Measurements from ENCODE around the gene IKBKE.

IKBKE gene

DNA sequence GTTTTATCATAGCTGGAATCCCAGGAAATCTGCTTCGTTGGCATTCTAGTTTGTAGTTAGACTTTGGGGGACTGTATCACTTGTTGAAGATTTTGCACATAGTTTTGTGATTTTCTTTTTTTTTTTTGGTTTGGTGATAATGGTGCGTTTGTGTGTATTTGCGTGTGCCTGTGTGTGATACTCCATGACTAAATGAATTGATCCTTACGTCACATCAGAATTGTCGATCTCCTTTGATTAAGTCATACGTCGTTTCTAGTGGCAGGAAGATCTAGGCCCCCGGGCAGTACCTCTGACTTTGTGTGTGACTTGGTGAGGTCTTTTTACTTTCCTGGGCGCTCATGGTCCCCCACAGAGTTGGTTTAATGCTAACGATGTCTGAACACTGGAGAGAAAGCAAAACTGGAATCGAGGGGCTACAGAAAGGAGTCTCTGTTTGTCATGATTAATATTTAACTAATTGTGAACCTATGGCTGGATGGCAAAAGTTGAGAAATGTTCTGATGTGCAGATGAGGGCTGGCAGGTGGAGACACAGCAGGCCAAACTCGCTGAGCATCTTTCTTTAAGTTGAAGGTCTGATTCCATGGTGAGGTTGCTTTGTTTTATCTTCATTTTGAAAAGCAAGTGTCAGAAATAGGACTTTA lies 39.5 kb downstream of the IKBKE start:
- H3K27me3 ChIP-seq (ENCODE audit: low read depth, low read length), result peaks cover 24% of the 10 kb centered on the region
- no peaks in the 10 kb centered on the region for H3K9me3 ChIP-seq (ENCODE audit: insufficient read depth, low read length)
- no peak overlapping the region for H2AFZ ChIP-seq (ENCODE audit: low read depth, low read length)
- H3K9ac ChIP-seq (ENCODE audit: low read length), result no peak overlapping the region
- no peaks in the 10 kb centered on the region for H3K36me3 ChIP-seq (replicated peaks; ENCODE audit: low read depth, low read length)
- no peak for TF ChIP-seq EZH2phosphoT487 (IDR thresholded peaks at IDR 0.05; ENCODE audit: low read depth)
- TF ChIP-seq, protein P1, sequence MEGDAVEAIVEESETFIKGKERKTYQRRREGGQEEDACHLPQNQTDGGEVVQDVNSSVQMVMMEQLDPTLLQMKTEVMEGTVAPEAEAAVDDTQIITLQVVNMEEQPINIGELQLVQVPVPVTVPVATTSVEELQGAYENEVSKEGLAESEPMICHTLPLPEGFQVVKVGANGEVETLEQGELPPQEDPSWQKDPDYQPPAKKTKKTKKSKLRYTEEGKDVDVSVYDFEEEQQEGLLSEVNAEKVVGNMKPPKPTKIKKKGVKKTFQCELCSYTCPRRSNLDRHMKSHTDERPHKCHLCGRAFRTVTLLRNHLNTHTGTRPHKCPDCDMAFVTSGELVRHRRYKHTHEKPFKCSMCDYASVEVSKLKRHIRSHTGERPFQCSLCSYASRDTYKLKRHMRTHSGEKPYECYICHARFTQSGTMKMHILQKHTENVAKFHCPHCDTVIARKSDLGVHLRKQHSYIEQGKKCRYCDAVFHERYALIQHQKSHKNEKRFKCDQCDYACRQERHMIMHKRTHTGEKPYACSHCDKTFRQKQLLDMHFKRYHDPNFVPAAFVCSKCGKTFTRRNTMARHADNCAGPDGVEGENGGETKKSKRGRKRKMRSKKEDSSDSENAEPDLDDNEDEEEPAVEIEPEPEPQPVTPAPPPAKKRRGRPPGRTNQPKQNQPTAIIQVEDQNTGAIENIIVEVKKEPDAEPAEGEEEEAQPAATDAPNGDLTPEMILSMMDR (IDR thresholded peaks at IDR 0.05; ENCODE audit: low read depth, low read length), result no peak
- H3K4me1 ChIP-seq (ENCODE audit: low read length), result peaks cover 10% of the 10 kb centered on the region
- H4K20me1 ChIP-seq (ENCODE audit: insufficient read depth, low read length), result no peaks in the 10 kb centered on the region
- H3K4me3 ChIP-seq (ENCODE audit: low read length), result no peak overlapping the region
- H3K4me2 ChIP-seq (ENCODE audit: low read length), result no peak overlapping the region
- no peaks in the 10 kb centered on the region for H3K79me2 ChIP-seq (ENCODE audit: low read length)
- no peak overlapping the region for H3K27ac ChIP-seq (ENCODE audit: low read length)

DNA sequence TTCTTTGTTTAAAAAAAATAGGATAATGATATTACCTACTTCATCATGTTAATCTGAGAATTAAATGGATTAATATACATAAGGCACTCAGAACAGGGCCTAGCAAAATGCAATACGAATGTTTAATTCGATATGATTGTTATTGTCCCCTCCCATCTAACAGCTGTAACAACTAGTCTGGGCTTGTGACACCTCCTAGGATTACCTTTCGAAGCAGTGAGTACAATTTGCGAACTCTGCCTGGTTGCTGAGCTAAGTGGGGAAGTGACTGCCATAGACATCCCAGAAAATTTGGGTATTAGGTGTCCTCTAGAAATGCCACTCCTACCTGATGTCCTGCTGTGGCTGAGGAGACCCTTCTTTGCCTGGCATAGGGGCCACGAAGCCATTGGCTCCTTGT lies 40.1 kb downstream of the IKBKE start:
- Histone ChIP-seq H3K4me2 (ENCODE audit: low read length) (no peak overlapping the region), H2AFZ (ENCODE audit: low read depth, low read length) (no peak overlapping the region), H3K4me1 (ENCODE audit: low read length) (peaks cover 11% of the 10 kb centered on the region), H3K79me2 (ENCODE audit: low read length) (no peaks in the 10 kb centered on the region), H3K4me3 (ENCODE audit: low read length) (no peak overlapping the region), H3K9me3 (ENCODE audit: insufficient read depth, low read length) (no peaks in the 10 kb centered on the region), H3K9ac (ENCODE audit: low read length) (no peak overlapping the region), H3K27ac (ENCODE audit: low read length) (no peak overlapping the region), H3K36me3 (replicated peaks; ENCODE audit: low read depth, low read length) (no peaks in the 10 kb centered on the region), H3K27me3 (ENCODE audit: low read depth, low read length) (peaks cover 19% of the 10 kb centered on the region), H4K20me1 (ENCODE audit: insufficient read depth, low read length) (no peaks in the 10 kb centered on the region)
- no peak for TF ChIP-seq EZH2phosphoT487 (IDR thresholded peaks at IDR 0.05; ENCODE audit: low read depth)
- TF ChIP-seq, protein P1 (IDR thresholded peaks at IDR 0.05; ENCODE audit: low read depth, low read length), result no peak

DNA sequence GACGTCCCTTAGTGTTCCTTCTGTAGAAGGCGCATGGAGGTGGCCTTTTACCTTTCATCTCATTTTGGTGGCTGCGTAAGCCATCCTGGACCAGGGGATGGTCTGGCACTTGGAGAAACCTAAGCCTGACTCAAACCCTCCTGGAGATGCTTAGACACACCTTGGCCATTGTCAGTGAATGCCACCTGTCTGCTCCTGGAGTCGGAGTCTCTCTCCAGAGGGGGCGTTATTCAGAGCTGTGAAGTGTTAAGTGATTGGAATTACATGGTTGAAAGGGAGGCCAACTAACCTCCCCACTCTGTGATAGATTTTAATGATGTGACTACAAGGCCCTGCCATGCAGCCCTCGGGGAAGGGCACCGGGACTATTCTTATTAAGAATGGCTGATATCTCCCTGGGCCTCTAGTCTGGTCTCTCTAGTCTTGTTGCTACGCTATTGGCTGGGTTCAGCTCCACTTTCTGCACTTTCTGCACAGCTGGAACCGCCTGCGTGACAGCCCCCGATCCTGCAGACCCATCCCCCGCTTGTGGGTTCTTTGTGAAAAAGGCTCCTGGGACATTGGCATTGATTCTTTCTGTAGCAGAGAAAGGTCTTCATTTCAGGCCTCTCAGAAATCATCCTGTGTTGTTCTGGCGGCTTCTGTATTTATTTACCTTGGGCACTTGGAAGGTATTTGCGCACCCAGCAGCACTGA lies 41.2 kb downstream of the IKBKE start:
- Histone ChIP-seq H3K27me3 (ENCODE audit: low read depth, low read length) (peaks cover 14% of the 10 kb centered on the region), H4K20me1 (ENCODE audit: insufficient read depth, low read length) (no peaks in the 10 kb centered on the region), H3K36me3 (replicated peaks; ENCODE audit: low read depth, low read length) (no peaks in the 10 kb centered on the region), H3K4me1 (ENCODE audit: low read length) (peaks cover 17% of the 10 kb centered on the region), H2AFZ (ENCODE audit: low read depth, low read length) (no peak overlapping the region), H3K9me3 (ENCODE audit: insufficient read depth, low read length) (no peaks in the 10 kb centered on the region), H3K4me2 (ENCODE audit: low read length) (no peak overlapping the region), H3K4me3 (ENCODE audit: low read length) (no peak overlapping the region), H3K9ac (ENCODE audit: low read length) (no peak overlapping the region), H3K79me2 (ENCODE audit: low read length) (no peaks in the 10 kb centered on the region), H3K27ac (ENCODE audit: low read length) (no peak overlapping the region)
- TF ChIP-seq EZH2phosphoT487 (IDR thresholded peaks at IDR 0.05; ENCODE audit: low read depth), result no peak
- TF ChIP-seq, protein P1 (IDR thresholded peaks at IDR 0.05; ENCODE audit: low read depth, low read length), result no peak

DNA sequence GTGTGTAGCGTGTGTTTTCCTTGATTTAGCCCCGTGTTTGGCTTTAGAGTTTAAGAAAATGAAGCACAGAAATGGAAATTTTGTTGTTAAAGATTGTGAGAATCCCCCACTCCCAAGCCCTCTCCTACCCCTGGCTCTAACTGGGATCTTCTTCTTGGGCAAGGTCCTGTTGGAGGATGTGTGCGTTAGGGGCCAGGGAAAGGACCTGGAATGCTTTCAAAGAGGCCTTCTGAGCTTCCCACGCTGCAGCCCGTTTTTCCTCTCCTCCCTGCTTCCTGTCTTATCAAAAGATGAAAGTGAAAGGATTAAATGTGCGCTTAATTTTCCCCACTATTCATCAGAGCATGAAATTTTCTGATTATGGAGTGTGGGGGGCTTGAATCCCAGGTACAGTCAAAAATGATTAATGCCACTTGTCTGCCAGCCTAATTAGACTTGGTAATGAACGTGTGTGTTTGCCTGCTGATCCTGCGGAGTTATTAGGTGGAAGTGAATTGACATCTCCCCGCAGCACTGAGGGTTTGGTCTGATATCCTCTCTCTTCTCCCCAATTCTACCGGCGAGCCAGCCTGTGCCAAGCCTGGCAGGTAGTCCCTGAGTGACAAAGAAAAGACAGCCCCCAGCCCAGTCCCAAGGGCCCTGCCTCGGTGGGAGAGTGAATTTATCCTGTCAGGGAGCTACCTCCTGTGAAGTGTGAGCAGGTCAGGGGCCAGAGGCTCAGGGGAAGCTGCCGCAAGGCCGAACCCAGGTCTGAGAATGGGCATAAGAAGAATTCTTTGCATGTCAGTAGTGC lies 42.0 kb downstream of the IKBKE start:
- no peaks in the 10 kb centered on the region for H3K36me3 ChIP-seq (replicated peaks; ENCODE audit: low read depth, low read length)
- TF ChIP-seq EZH2phosphoT487 (IDR thresholded peaks at IDR 0.05; ENCODE audit: low read depth), result no peak
- TF ChIP-seq, protein P1 (IDR thresholded peaks at IDR 0.05; ENCODE audit: low read depth, low read length), result no peak
- no peak overlapping the region for H2AFZ ChIP-seq (ENCODE audit: low read depth, low read length)
- no peak overlapping the region for H3K4me3 ChIP-seq (ENCODE audit: low read length)
- no peaks in the 10 kb centered on the region for H3K79me2 ChIP-seq (ENCODE audit: low read length)
- peaks cover 23% of the 10 kb centered on the region for H3K4me1 ChIP-seq (ENCODE audit: low read length)
- H3K27ac ChIP-seq (ENCODE audit: low read length), result no peak overlapping the region
- no peaks in the 10 kb centered on the region for H4K20me1 ChIP-seq (ENCODE audit: insufficient read depth, low read length)
- H3K9ac ChIP-seq (ENCODE audit: low read length), result no peak overlapping the region
- no peak overlapping the region for H3K4me2 ChIP-seq (ENCODE audit: low read length)
- H3K27me3 ChIP-seq (ENCODE audit: low read depth, low read length), result peaks cover 14% of the 10 kb centered on the region
- 0 out of 2 replicates have a peak, but pooled peaks cover 3% of the 10 kb centered on the region for H3K9me3 ChIP-seq (ENCODE audit: insufficient read depth, low read length)
